Stimulated activated CD8-positive, alpha-beta memory T cell treated with anti-CD3 and anti-CD28 coated beads, Interleukin-12 subunit alpha, Interleukin-12 subunit beta, amount 100 ng/mL, for 24 hours (primary cell): Measurements from ENCODE around the gene ACER3.
"Not testable (repeated sequence)": the region's sequence is repeated elsewhere in the genome, so short reads cannot be mapped to it uniquely, and the experiment has no call there.

Experiments
- DNase-seq: peaks from one replicate; pipeline ENCODE4 v3.0.0-alpha.2; 2020; ENCODE audit errors: extremely low read depth

The ACER3 gene

GRCh38 chr11:77038029-77038824, 177.5 kb downstream of the ACER3 start:
- no peak for DNase-seq

GRCh38 chr11:77038825-77039326, 178.2 kb downstream of the ACER3 start:
- DNase-seq = no peak

- no peak for DNase-seq
Observed at GRCh38 chr11:77039491-77040400, 179.0 kb downstream of the ACER3 start.

GRCh38 chr11:77040401-77040777, 179.7 kb downstream of the ACER3 start:
- no peak for DNase-seq

GRCh38 chr11:77040889-77041288, 180.2 kb downstream of the ACER3 start:
- DNase-seq = no peak

- DNase-seq = no peak
Observed at GRCh38 chr11:77042111-77042726, 181.5 kb downstream of the ACER3 start.

- no peak for DNase-seq
Observed at GRCh38 chr11:77044356-77044755, 183.6 kb downstream of the ACER3 start.

- DNase-seq = no peak
Observed at GRCh38 chr11:77044886-77045285, 184.2 kb downstream of the ACER3 start.

- DNase-seq = no peak
Observed at GRCh38 chr11:77046060-77046501, 185.4 kb downstream of the ACER3 start.

GRCh38 chr11:77047007-77047927, 186.5 kb downstream of the ACER3 start:
- peak; percentile 47 for DNase-seq

- DNase-seq = not testable (repeated sequence)
Observed at GRCh38 chr11:77047928-77048446, 187.3 kb downstream of the ACER3 start.

GRCh38 chr11:77049026-77049425, 188.3 kb downstream of the ACER3 start:
- no peak for DNase-seq

- no peak for DNase-seq
Observed at GRCh38 chr11:77051511-77051910, 190.8 kb downstream of the ACER3 start.

- no peak for DNase-seq
Observed at GRCh38 chr11:77052518-77052917, 191.8 kb downstream of the ACER3 start.

GRCh38 chr11:77053217-77054015, 192.7 kb downstream of the ACER3 start:
- DNase-seq = no peak

- DNase-seq = no peak
Observed at GRCh38 chr11:77054084-77054483, 193.4 kb downstream of the ACER3 start.

GRCh38 chr11:77055101-77055561, 194.4 kb downstream of the ACER3 start:
- no peak for DNase-seq

GRCh38 chr11:77055913-77056312, 195.2 kb downstream of the ACER3 start:
- DNase-seq = no peak

- DNase-seq = no peak
Observed at GRCh38 chr11:77056814-77057402, 196.2 kb downstream of the ACER3 start.
